Subcutaneous abdominal adipose tissue (tissue), 5 donors: ENCODE data around the gene SPOCK3.
"Not testable (repeated sequence)": the region's sequence is repeated elsewhere in the genome, so short reads cannot be mapped to it uniquely, and the experiment has no call there.

Experiments
- H3K27ac ChIP-seq: one replicate; pipeline ENCODE4 v1.7.0; 2013; ENCODE audit warnings: low read depth, mild to moderate bottlenecking, inconsistent platforms, low read length, moderate library complexity
- H3K27me3 ChIP-seq, 5 donors: one replicate each; pipeline ENCODE4 v1.7.0; 2013; ENCODE audit warnings: low read length in 5 of 5, inconsistent platforms in 1 of 5; ENCODE audit not compliant: control insufficient read depth in 5 of 5, insufficient read depth in 4 of 5
- H3K36me3 ChIP-seq, 5 donors: one replicate each; pipeline ENCODE4 v1.7.0; 2013; ENCODE audit warnings: low read length in 5 of 5; ENCODE audit not compliant: control insufficient read depth in 5 of 5, insufficient read depth in 5 of 5
- H3K4me1 ChIP-seq, 5 donors: one replicate each; pipeline ENCODE4 v1.7.0; 2013; ENCODE audit warnings: low read length in 5 of 5, mild to moderate bottlenecking in 3 of 5, moderate library complexity in 1 of 5; ENCODE audit not compliant: control insufficient read depth in 5 of 5, insufficient read depth in 5 of 5
- H3K4me3 ChIP-seq, 5 donors: one replicate each; pipeline ENCODE4 v1.7.0; 2013; ENCODE audit warnings: low read length in 5 of 5, low read depth in 1 of 5
- H3K9ac ChIP-seq, 5 donors: one replicate each; pipeline ENCODE4 v1.7.0; 2013; ENCODE audit warnings: low read length in 5 of 5, mild to moderate bottlenecking in 4 of 5, moderate library complexity in 3 of 5
- H3K9me3 ChIP-seq, 5 donors: one replicate each; pipeline ENCODE4 v1.7.0; 2013; ENCODE audit warnings: low read length in 5 of 5; ENCODE audit not compliant: control insufficient read depth in 5 of 5
- donor health status: healthy.
- donor health status: healthy.
- donor health status: healthy.
- donor health status: healthy.
- donor health status: healthy.

The SPOCK3 gene

GRCh38 chr4:166734797-166735196 is 499.5 kb downstream of the SPOCK3 start:
- Histone ChIP-seq H3K4me1 (no peaks in the 10 kb centered on the region), H3K9me3 (no peaks in the 10 kb centered on the region), H3K4me3 (no peak overlapping the region), H3K9ac (no peak overlapping the region), H3K27me3 (no peaks in the 10 kb centered on the region), H3K36me3 (no peaks in the 10 kb centered on the region), H3K27ac (no peak overlapping the region)

- Histone ChIP-seq H3K27ac (no peak overlapping the region), H3K36me3 (no peaks in the 10 kb centered on the region), H3K9ac (no peak overlapping the region), H3K27me3 (no peaks in the 10 kb centered on the region), H3K4me3 (no peak overlapping the region), H3K4me1 (no peaks in the 10 kb centered on the region), H3K9me3 (no peaks in the 10 kb centered on the region)
Measured at GRCh38 chr4:166733686-166734085, 500.6 kb downstream of the SPOCK3 start.

- Histone ChIP-seq H3K4me1 (no peaks in the 10 kb centered on the region), H3K27ac (no peak overlapping the region), H3K9ac (no peak overlapping the region), H3K4me3 (no peak overlapping the region), H3K27me3 (no peaks in the 10 kb centered on the region), H3K9me3 (peaks cover 0 to 4% (median 0%) of the 10 kb centered on the region in 5 donors), H3K36me3 (no peaks in the 10 kb centered on the region)
Measured at GRCh38 chr4:166726832-166727231, 507.5 kb downstream of the SPOCK3 start.

GRCh38 chr4:166724369-166724768 is 509.9 kb downstream of the SPOCK3 start:
- Histone ChIP-seq H3K27me3 (no peaks in the 10 kb centered on the region), H3K27ac (no peak overlapping the region), H3K4me3 (no peak overlapping the region), H3K4me1 (no peaks in the 10 kb centered on the region), H3K36me3 (no peaks in the 10 kb centered on the region), H3K9me3 (peaks cover 0 to 4% (median 0%) of the 10 kb centered on the region in 5 donors), H3K9ac (no peak overlapping the region)

GRCh38 chr4:166723532-166724140 is 510.7 kb downstream of the SPOCK3 start:
- Histone ChIP-seq H3K4me1 (no peaks in the 10 kb centered on the region), H3K27me3 (no peaks in the 10 kb centered on the region), H3K36me3 (no peaks in the 10 kb centered on the region), H3K9ac (no peak overlapping the region), H3K27ac (no peak overlapping the region), H3K4me3 (no peak overlapping the region), H3K9me3 (peaks cover 0 to 4% (median 0%) of the 10 kb centered on the region in 5 donors)

GRCh38 chr4:166715748-166716713 is 518.3 kb downstream of the SPOCK3 start:
- H3K9ac ChIP-seq, H3K4me3 ChIP-seq, H3K4me1 ChIP-seq, H3K36me3 ChIP-seq, H3K27me3 ChIP-seq, H3K27ac ChIP-seq: not testable (repeated sequence)
- peaks cover 2 to 20% (median 14%) of the 10 kb centered on the region in 5 donors for H3K9me3 ChIP-seq

- peaks cover 2 to 16% (median 4%) of the 10 kb centered on the region in 5 donors for H3K9me3 ChIP-seq
- no peaks in the 10 kb centered on the region for H3K4me1 ChIP-seq
- no peaks in the 10 kb centered on the region for H3K27me3 ChIP-seq
- no peak overlapping the region for H3K27ac ChIP-seq
- no peak overlapping the region for H3K9ac ChIP-seq
- H3K36me3 ChIP-seq = no peaks in the 10 kb centered on the region
- H3K4me3 ChIP-seq = no peak overlapping the region
Measured at GRCh38 chr4:166700592-166700991, 533.7 kb downstream of the SPOCK3 start.

- Histone ChIP-seq H3K27ac (no peak overlapping the region), H3K9ac (no peak overlapping the region), H3K4me1 (no peaks in the 10 kb centered on the region), H3K4me3 (no peak overlapping the region), H3K27me3 (no peaks in the 10 kb centered on the region), H3K9me3 (no peaks in the 10 kb centered on the region), H3K36me3 (no peaks in the 10 kb centered on the region)
Measured at GRCh38 chr4:166688835-166689234, 545.5 kb downstream of the SPOCK3 start.

GRCh38 chr4:166687828-166688227 is 546.5 kb downstream of the SPOCK3 start:
- Histone ChIP-seq H3K36me3 (no peaks in the 10 kb centered on the region), H3K27ac (no peak overlapping the region), H3K9me3 (no peaks in the 10 kb centered on the region), H3K4me3 (no peak overlapping the region), H3K9ac (no peak overlapping the region), H3K27me3 (no peaks in the 10 kb centered on the region), H3K4me1 (no peaks in the 10 kb centered on the region)
